ENCODE measurements around the gene HEBP2.

The HEBP2 gene

DNA sequence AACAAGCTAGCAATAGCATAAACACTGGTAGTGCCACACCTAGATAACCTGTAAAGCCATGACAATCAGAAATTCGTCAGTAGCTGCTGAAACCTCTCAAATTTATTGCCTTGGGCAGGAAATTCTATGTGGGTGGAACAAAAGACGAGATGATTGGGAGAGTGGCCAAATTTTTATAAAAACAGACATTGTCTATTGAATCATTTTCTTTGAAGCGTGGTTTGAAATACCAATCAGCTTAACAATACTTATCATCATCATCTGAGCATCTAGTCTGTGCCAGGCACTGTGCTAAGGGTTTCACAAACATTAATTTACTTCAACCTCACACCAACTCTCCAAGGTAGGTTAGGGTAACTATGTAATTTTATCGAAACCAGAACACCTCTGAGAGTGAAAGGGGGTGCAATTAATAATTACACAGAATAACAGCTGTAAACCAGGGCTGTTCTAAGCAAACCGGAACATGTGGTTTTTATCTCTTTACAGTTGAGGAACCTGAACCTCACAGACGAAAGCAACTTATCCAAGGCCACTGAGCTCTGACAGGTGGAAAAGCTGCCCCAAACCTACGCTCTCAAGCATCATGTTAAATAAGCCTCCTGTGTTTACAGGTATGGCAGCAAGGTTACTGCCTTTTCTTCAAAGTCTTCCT lies 51.9 kb downstream of the HEBP2 start:
- no peak overlapping the region for H3K4me3 ChIP-seq (ENCODE audit: low read length)
- TF ChIP-seq, protein P1, sequence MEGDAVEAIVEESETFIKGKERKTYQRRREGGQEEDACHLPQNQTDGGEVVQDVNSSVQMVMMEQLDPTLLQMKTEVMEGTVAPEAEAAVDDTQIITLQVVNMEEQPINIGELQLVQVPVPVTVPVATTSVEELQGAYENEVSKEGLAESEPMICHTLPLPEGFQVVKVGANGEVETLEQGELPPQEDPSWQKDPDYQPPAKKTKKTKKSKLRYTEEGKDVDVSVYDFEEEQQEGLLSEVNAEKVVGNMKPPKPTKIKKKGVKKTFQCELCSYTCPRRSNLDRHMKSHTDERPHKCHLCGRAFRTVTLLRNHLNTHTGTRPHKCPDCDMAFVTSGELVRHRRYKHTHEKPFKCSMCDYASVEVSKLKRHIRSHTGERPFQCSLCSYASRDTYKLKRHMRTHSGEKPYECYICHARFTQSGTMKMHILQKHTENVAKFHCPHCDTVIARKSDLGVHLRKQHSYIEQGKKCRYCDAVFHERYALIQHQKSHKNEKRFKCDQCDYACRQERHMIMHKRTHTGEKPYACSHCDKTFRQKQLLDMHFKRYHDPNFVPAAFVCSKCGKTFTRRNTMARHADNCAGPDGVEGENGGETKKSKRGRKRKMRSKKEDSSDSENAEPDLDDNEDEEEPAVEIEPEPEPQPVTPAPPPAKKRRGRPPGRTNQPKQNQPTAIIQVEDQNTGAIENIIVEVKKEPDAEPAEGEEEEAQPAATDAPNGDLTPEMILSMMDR (conservative IDR thresholded peaks at IDR 0.05; ENCODE audit: low read length) = no peak
- peak; percentile 19 for DNase-seq (ENCODE audit: low read depth)

DNA sequence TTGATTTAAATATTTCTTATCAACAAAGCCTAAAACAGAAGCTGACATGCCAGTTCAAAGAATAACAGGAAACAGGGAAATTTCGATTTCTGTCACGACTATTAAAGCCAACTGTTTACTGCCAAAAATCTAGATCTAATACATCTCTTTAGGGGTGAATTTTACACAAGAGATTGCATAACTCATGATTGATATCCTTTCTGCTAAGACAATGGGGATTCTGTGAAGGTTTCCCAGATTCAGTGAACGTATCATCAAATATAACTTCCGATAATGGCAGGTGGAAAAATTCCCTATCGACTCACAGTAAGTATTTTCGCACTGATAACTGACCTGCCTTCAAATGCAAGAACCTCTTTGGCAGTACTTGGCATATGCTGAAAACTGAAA lies 52.4 kb downstream of the HEBP2 start:
- no peak overlapping the region for H3K4me3 ChIP-seq (ENCODE audit: low read length)
- no peak for DNase-seq (ENCODE audit: low read depth)
- TF ChIP-seq, protein P1 (conservative IDR thresholded peaks at IDR 0.05; ENCODE audit: low read length) = no peak

DNA sequence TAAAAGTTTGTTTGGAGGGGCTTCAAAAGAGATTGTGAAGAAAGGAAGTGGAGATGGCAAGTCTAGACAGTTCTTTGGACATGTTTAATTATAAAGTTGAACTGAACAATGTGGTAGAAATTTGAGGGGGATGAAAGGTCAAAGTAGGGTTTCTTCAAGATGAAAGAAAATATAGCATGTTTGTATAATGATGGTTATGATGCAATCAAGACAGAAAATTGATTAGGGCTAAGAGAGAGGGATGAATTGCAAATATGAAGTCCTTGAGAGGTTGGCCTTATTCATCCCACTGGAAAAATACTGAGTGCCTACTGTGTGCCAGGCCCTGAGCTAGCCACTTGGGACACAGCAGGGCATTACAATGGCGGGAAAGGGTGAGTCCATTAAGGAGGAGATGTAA lies 57.6 kb downstream of the HEBP2 start:
- no peak overlapping the region for H3K4me3 ChIP-seq (ENCODE audit: low read length)
- DNase-seq (ENCODE audit: low read depth) = no peak
- TF ChIP-seq, protein P1 (conservative IDR thresholded peaks at IDR 0.05; ENCODE audit: low read length) = no peak

DNA sequence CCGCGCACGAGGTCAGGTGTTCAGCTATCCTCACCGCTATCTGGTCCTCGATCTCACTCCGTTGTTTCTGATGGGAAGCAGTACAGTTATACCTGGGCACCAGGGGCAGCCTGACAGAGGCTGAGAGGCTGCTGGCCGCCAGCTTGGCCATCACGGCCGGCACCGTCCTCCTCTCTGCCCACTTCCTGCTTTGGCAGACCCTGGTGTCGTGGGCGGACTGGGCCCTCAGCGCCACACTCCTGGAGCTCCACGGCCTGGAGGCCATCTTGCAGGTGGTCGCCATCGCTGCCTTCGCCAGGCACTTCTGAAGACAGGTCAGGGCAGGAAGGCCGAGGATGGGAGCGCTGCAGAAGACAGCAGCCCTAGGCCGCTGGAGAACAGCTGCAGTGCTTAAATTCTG lies 60.1 kb downstream of the HEBP2 start:
- TF ChIP-seq, protein P1 (conservative IDR thresholded peaks at IDR 0.05; ENCODE audit: low read length) = no peak
- no peak overlapping the region for H3K4me3 ChIP-seq (ENCODE audit: low read length)
- no peak for DNase-seq (ENCODE audit: low read depth)

DNA sequence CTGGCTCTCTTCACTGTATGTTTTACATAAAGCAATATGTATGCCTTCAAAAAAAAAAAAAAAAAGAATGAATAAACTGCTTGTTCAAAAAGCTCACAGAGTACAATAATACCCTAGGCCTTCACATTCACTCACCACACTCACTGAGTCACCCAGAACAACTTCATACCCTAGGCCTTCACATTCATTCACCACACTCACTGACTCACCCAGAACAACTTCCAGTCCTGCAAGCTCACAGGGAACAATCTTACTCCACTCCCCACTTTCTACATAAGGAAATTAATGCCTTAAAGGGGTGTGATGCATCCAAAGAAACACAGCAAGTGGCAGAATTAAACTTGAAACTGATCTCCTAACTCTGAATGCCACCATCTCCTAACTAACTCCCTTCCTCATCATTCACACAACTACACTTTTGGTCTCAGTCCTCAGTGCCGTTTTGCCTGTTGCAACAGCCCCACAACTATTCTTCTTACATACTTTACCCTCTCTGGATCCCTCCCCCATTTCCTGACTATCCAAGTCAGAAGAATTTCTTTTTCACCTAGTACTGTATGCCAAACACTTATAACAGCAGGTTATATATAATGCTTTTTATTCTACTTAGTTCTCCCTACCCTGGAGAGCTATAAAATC lies 61.1 kb downstream of the HEBP2 start:
- peak; percentile 95 for DNase-seq (ENCODE audit: low read depth)
- TF ChIP-seq, protein P1 (conservative IDR thresholded peaks at IDR 0.05; ENCODE audit: low read length) = no peak
- H3K4me3 ChIP-seq (ENCODE audit: low read length) = no peak overlapping the region

DNA sequence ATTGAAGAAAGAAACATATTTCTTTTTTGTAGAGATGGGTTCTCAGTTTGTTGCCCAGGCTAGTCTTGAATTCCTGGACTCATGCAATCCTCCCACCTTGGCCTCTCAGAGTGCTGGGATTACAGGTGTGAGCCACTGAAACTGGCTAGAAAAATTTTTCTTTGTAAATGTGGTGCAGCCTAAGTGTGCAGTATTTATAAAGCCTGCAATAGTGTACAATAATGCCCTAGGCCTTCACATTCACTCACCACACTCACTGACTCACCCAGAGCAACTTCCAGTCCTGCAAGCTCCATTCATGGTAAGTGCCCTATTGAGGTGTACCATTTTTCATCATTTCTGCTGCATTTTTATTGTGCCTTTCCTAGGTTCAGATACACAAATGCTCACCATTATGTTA lies 63.9 kb downstream of the HEBP2 start:
- no peak for DNase-seq (ENCODE audit: low read depth)

More for the DNA sequence above, 63.9 kb downstream of the HEBP2 start:
- TF ChIP-seq, protein P1 (conservative IDR thresholded peaks at IDR 0.05; ENCODE audit: low read length) = no peak
- no peak overlapping the region for H3K4me3 ChIP-seq (ENCODE audit: low read length)

Measured in AG10803 (cell line).